Measurements from ENCODE around the gene RBBP4. TPM values are rescaled to one million over a fixed set of nuclear protein-coding genes. Genes with fewer than 3 reads are reported as not detected.
"Not testable (repeated sequence)": the region's sequence is repeated elsewhere in the genome, so short reads cannot be mapped to it uniquely, and the experiment has no call there.

Gene RBBP4
- total and polyA plus RNA-seq, 2 donors (not counting 1 experiment from before 2014, with no cell fraction given) = 69.9 to 204 TPM

DNA sequence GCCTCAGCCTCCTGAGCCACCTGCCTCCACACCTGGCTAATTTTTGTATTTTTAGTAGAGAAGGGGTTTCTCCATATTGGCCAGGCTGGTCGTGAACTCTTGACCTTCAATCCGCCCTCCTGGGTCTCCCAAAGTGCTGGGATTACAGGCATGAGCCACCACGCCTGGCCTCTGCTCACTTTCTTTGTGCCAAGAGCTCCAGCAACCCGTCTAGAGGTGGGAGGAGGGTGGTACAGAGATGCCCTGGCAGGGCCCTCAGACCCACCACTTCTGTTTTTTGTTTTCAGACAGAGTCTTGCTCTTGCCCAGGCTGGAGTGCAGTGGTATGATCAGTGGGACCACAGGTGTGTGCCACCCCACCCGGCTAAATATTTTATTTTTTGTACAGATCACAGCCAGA lies 58.5 kb downstream of the RBBP4 start:
- intact Hi-C loops (cut with micrococcal nuclease) = no loop called here
- CTCF ChIA-PET = interaction anchor here (1.3 to 4.2 kb wide), 2 partner anchors 11 to 64 kb away, joined by 3 to 75 read pairs; no protein-coding TSS in a partner anchor
- no peak for DNase-seq
- Histone ChIP-seq H2AFZ (ENCODE audit: insufficient read depth, low read depth, low read length, poor library complexity, severe bottlenecking) (no peak overlapping the region), H3K9ac (ENCODE audit: low read length) (no peak overlapping the region), H3K36me3 (replicated peaks in 1 of 2; ENCODE audit: control extremely low read depth in 1 of 2, control insufficient read depth in 1 of 2, extremely low read depth in 1 of 2, insufficient read depth in 2 of 2, low read length in 1 of 2) (no peaks in the 10 kb centered on the region), H3K79me2 (ENCODE audit: control insufficient read depth, insufficient read depth, low read length) (no peaks in the 10 kb centered on the region), H3K4me3 (ENCODE audit: control extremely low read depth in 1 of 5, extremely low read depth in 1 of 5, insufficient read depth in 1 of 5, low read depth in 2 of 5, low read length in 4 of 5) (no peak overlapping the region), H4K20me1 (ENCODE audit: control insufficient read depth, insufficient read depth, low read length, poor library complexity, severe bottlenecking) (no peaks in the 10 kb centered on the region), H3K27ac (ENCODE audit: low read length in 2 of 2) (no peak overlapping the region), H3K4me2 (replicated peaks; ENCODE audit: low read depth, low read length, poor library complexity, severe bottlenecking) (no peak overlapping the region), H3K27me3 (replicated peaks in 1 of 4; ENCODE audit: control extremely low read depth in 1 of 4, control insufficient read depth in 3 of 4, insufficient read depth in 4 of 4, low read length in 3 of 4) (peaks cover 0 to 13% (median 3%) of the 10 kb centered on the region in 4 experiments), H3K4me1 (ENCODE audit: control insufficient read depth in 2 of 2, insufficient read depth in 2 of 2, low read length in 2 of 2) (peaks cover 6 to 7% of the 10 kb centered on the region in 2 donors), H3K9me3 (ENCODE audit: control extremely low read depth in 1 of 3, control insufficient read depth in 2 of 3, insufficient read depth in 1 of 3, low read length in 2 of 3) (no peaks in the 10 kb centered on the region)
- WGBS (ENCODE audit: insufficient coverage) = 86% methylated on average over 3 of the region's 5 CpGs
- TF ChIP-seq EZH2 (IDR thresholded peaks at IDR 0.05; ENCODE audit: borderline replicate concordance, insufficient read depth, low read depth, low read length, poor library complexity, severe bottlenecking) = no peak
- TF ChIP-seq, protein P1, sequence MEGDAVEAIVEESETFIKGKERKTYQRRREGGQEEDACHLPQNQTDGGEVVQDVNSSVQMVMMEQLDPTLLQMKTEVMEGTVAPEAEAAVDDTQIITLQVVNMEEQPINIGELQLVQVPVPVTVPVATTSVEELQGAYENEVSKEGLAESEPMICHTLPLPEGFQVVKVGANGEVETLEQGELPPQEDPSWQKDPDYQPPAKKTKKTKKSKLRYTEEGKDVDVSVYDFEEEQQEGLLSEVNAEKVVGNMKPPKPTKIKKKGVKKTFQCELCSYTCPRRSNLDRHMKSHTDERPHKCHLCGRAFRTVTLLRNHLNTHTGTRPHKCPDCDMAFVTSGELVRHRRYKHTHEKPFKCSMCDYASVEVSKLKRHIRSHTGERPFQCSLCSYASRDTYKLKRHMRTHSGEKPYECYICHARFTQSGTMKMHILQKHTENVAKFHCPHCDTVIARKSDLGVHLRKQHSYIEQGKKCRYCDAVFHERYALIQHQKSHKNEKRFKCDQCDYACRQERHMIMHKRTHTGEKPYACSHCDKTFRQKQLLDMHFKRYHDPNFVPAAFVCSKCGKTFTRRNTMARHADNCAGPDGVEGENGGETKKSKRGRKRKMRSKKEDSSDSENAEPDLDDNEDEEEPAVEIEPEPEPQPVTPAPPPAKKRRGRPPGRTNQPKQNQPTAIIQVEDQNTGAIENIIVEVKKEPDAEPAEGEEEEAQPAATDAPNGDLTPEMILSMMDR (IDR thresholded peaks at IDR 0.05) = no peak
- no peak for ATAC-seq (ENCODE audit: low read depth)
- Mint-ChIP-seq H3K27me3 (peaks cover 21% of the 10 kb centered on the region), H3K4me3 (no peak overlapping the region), H3K4me1 (peaks cover 5% of the 10 kb centered on the region), H3K27ac (no peak overlapping the region), H3K9me3 (ENCODE audit: insufficient read depth) (no peaks in the 10 kb centered on the region)
- POLR2A ChIA-PET = no interaction called here

DNA sequence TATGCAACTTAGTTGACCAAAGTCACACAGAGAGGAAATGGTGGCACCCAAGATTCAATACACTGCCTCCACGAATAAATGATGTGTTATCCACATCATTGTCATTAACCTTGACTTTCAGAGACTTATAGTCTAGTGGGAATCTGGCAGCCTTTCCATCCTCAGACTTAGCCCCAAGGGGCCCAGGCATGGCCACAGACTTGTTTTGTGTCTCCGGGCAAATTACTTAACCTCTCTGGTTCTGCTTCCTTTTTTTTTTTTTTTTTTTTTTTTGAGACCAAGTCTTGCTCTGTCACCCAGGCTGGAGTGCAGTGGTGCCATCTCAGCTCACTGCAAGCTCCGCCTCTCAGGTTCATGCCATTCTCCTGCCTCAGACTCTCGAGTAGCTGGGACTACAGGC lies 60.2 kb downstream of the RBBP4 start:
- H3K4me1 Mint-ChIP-seq; H3K27me3 Mint-ChIP-seq; H3K4me1 ChIP-seq (ENCODE audit: control insufficient read depth in 2 of 2, insufficient read depth in 2 of 2, low read length in 2 of 2); H4K20me1 ChIP-seq (ENCODE audit: control insufficient read depth, insufficient read depth, low read length, poor library complexity, severe bottlenecking); DNase-seq; H3K27ac ChIP-seq (ENCODE audit: low read length in 2 of 2); intact Hi-C loops (cut with micrococcal nuclease); H3K36me3 ChIP-seq (replicated peaks in 1 of 2; ENCODE audit: control extremely low read depth in 1 of 2, control insufficient read depth in 1 of 2, extremely low read depth in 1 of 2, insufficient read depth in 2 of 2, low read length in 1 of 2); H3K27ac Mint-ChIP-seq; H3K4me3 Mint-ChIP-seq; H3K9ac ChIP-seq (ENCODE audit: low read length); H3K79me2 ChIP-seq (ENCODE audit: control insufficient read depth, insufficient read depth, low read length); H3K4me3 ChIP-seq (ENCODE audit: control extremely low read depth in 1 of 5, extremely low read depth in 1 of 5, insufficient read depth in 1 of 5, low read depth in 2 of 5, low read length in 4 of 5); H3K27me3 ChIP-seq (replicated peaks in 1 of 4; ENCODE audit: control extremely low read depth in 1 of 4, control insufficient read depth in 3 of 4, insufficient read depth in 4 of 4, low read length in 3 of 4); H2AFZ ChIP-seq (ENCODE audit: insufficient read depth, low read depth, low read length, poor library complexity, severe bottlenecking); ATAC-seq (ENCODE audit: low read depth); H3K4me2 ChIP-seq (replicated peaks; ENCODE audit: low read depth, low read length, poor library complexity, severe bottlenecking); H3K9me3 ChIP-seq (ENCODE audit: control extremely low read depth in 1 of 3, control insufficient read depth in 2 of 3, insufficient read depth in 1 of 3, low read length in 2 of 3); H3K9me3 Mint-ChIP-seq (ENCODE audit: insufficient read depth): not testable (repeated sequence)
- 71% methylated on average over 2 of the region's 4 CpGs for WGBS (ENCODE audit: insufficient coverage)
- POLR2A ChIA-PET = interaction anchor here (0.6 kb wide), 1 partner anchor 176 kb away, joined by 4 read pairs; no protein-coding TSS in a partner anchor
- CTCF ChIA-PET = interaction anchor here (0.7 to 4.3 kb wide), 9 partner anchors 17 to 374 kb away, joined by 3 to 75 read pairs (median 13); no protein-coding TSS in a partner anchor

Measured in B cell (primary cell).